NCI-H82 treated with DMSO at 0.1 percent for 48 hours (cell line): ENCODE data around the gene ITPR1.

Experiments
- DNase-seq: peaks from one replicate; lab custom pipeline; 2025; ENCODE audit not compliant: unreplicated experiment; lab: John Stamatoyannopoulos, UW

Gene ITPR1

DNA sequence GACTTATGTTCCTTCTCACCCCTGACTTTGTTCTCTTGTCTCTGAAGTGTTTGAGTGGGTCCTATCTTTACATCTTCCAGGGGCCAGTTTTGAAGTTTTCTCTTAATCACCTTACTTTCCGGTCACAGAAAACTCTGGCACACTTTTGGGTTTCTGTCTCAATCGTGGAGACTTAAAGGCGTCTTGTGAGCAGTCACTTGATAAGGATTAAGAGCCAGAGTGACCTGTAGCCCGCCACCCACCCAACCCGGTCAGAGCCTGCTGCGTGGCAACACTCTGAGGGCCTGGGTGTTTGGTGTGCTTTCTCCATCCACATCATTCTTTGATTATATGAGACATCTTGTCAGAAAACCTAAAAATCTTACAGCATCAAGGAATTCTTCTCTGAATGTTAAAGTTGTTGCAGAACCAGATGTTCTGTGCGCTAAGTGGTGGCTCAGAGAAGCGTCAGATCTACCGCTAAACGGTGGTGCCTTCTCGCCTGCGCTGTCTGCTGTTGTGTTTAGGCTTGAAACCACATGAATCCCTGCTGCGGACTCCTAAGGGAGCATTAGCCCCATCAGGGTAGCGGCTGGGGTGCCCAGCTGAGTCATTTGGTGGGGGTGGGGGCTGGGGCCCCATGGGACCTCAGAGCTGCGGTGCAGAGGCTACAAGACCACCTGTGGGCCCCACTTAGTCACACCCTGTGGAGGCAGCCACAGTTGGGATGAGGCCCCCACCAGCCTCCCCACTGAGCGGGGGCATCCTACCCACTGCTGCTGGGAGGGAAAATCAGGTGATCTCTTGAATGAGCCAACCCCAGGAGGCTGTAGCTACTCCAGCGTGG is 327.4 kb downstream of the ITPR1 start:
- no peak for DNase-seq

DNA sequence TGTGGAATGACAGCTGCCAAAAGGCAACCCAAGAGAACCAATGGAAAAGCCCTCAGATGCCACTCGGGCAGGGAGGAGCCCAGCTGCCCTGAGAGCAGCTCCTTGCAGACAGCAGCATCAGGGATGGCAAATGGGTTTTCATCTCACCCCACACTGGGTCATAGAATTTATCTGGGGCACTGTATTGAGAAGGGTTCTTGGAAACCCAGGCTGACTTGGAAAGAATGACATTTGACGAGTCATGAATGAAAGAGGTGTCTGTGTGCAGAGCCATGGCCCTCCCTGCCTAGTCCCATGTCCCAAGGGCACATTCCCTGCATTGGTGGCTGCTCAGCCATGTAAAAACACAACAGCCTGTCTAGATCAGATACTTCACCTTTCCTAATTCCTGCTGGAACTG is 328.2 kb downstream of the ITPR1 start:
- no peak for DNase-seq

DNA sequence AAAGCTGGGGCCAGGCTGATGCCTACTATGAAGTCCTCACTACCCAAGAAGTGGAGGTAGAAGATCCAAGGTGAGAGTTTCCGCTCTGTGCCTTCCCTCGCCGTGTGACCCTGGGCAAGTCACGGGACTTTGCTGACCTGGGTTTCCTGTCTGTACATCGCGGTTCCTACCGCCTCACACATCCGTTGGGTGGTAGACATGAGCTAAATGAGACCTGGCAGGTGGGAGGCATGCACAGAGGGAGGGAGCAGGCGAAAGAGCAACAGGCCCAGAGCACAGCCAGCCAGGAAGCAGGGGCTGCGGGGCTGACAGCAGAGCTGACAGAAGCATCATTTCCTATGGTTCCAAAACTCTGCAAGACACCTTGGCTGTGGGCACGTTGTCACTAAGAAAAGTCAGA is 328.8 kb downstream of the ITPR1 start:
- DNase-seq, result no peak

DNA sequence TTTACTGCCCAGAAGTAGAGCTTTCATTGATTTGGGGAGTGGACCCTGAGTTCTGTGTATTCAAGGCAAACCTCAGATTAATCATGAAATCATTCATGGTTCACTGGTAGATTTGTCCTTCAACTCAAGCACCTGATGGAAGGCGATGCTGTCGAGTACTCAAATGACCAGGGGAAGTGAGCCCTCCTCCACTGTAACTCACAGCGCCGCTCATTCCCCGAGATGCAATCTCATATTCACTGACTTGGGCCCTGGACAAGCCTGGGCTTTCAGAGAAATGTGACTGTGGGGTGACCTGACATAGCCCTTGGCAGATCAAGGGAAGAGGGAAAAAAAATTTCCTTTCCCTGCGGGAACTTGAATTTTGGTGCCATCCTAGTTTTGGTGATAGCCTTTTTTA is 329.4 kb downstream of the ITPR1 start:
- no peak for DNase-seq

DNA sequence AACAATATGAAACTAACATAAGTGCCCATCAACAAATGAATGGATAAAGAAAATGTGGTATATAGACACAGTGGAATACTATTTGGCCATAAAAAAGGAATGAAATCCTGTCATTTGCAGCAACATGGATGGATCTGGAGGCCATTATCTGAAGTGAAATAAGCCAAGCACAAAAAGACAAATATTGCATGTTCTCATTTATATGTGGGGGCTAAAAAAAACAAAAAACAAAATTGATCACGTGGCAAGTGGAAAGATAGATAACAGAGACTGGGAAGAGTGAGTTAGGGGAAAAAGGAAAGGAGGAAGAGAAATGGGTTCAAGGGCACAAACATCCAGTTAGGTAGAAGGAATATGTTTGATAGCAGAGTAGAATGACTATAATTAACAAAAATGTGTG is 330.2 kb downstream of the ITPR1 start:
- DNase-seq, result no peak

DNA sequence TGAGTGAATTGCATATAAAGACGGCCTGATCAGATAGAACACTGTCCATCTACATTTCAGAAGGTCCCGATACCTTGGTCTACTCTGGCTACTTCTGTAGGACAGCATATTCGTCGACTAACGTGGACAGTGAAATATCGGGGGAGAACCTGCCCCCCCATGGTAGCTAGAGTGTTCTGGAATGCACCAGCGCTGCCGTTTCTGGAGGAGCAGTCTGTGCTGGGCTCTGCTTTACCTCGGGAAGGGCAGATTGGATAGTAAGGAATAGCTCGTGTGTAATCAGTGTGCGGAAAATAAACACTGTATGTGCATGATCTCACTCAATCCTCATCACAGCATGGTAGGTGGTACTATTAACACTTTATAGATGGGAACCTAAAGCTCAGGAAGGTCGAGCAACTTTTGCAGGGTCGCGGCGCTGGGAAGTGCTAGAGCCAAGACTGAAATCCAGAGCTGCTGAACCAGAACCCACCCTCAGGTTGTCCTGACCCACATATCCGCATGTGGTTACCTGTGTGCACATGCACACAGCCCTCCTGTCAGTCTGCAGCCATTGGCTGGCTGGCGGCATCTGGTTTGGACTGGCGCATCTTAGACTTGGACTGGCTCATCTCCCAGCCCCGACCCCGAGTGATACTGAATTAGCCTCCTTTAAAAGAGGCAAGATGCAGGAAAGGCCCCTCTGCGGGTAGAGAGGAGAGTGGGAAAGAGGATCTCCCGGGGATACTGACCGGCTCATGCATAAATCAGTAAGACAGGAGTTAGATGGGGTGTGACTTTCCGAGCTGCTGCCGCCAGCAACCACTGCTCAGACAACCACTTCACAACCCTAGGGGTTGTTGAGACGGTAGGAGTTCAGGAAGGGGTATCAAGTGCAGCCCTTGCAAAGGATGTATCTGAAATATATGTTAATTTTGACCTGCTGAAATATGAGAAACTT is 331.1 kb downstream of the ITPR1 start:
- no peak for DNase-seq

DNA sequence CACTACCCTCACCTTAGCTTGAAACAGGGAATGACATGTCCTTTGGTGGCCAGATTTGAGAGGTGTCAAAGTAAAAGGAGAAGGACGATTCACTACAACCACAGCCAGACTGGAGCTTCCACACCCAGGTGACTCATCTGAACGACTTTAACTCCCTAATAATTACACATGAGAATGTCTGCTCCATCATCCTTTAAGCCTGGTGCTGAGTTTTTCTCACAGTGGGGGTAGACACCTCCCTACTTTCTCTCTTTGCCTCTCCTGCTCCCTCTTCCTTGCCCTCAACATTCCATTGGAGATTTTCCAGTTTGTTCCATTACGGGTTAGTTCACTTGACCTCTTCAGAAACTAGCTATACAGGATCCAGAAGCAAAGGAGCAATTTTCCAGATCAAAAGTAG is 331.8 kb downstream of the ITPR1 start:
- DNase-seq, result no peak

DNA sequence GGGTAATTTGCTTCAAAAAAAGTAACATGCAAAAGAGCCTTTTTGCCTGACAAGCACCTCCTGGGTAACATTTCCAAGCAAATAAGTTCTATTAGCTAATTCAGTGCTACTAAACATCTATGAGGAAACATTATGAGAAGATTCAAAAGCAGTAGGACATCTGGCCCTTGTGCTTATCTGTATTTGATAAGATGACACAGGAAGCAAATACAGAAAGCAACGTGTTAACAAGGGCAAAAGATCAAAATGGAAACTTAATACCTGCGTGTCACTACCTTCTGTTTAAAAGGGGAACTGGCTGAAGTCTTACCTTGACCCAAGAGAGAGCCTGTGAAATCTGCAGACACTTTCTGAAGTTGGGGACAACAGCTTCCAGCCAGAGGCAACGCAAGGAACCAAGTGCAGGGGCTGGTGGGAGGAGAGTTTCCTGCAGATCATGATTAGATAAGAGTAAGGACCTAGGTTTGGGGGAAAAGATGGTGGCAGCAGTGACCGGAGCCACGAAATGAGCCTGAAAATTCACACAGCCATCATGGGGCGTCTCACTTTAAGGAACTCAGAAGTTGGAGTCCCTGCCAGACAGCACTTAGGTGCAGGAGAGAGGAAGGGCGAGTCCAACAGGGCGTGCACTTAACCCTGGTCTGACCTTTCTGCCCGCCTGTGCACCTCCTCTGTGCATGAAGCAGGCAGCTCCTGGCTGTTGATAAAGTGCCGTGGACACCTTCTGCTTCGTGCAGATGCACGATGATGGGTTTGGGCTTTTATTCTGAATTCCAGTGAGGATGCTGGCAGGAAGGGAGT is 332.5 kb downstream of the ITPR1 start:
- no peak for DNase-seq

DNA sequence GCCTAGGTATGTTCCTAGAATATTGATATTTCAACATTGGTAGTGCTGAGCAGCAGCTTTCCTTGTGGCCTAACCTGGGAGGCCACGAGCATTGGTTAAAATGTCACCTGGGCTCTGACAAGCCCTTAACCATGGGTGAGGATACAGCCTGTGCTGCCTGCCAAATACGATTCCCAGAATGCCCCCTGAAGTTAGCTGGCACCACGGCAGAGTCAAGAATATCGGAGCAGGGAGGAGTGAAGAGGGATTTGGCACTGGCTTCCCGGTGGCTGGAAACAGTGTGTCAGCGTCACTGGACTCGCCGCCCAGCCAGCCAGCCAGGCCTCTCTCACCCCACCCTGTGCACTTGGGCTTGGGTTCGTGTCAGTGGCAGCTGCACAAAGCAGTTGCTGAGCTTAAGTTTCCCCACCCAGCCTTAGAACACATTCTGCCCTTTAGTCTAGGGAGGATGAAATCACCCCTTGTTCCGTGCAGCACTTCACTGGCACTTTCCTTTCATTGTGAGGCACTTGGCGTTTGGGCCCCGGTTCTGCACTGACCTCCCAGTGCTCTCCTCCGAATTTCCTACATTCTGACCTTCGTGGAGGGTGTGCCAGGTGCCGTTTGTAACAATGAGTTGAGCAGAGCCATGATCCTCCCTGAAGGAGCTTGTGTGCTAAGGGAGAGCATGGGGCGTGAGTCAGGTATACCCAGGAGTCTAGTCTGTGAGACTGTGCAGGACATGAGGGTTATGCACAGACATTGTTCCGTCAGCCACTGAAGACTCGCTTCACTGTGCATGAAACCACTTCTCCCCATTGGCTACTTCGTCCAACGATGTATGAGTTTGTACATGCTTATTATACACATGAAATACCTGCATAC is 333.3 kb downstream of the ITPR1 start:
- DNase-seq, result no peak

DNA sequence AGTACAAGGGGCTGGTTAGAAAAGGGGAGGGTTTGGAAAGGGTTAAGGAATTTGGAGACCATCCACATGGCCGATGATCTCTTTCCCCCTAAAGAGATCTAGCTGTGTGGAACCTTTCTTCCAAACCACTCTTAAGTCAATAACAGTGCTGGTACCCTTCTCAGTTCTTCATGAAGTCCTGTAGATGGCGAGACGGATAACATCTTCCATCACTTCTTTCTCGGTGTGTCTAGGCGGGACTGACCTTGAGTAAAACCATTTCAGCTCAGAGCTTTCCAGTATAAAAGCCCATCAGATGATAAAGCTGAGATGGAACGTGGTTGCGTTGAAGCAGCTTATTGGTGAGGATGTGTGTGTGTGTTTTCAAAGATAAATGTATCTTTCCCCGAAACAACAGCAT is 334.6 kb downstream of the ITPR1 start:
- no peak for DNase-seq

DNA sequence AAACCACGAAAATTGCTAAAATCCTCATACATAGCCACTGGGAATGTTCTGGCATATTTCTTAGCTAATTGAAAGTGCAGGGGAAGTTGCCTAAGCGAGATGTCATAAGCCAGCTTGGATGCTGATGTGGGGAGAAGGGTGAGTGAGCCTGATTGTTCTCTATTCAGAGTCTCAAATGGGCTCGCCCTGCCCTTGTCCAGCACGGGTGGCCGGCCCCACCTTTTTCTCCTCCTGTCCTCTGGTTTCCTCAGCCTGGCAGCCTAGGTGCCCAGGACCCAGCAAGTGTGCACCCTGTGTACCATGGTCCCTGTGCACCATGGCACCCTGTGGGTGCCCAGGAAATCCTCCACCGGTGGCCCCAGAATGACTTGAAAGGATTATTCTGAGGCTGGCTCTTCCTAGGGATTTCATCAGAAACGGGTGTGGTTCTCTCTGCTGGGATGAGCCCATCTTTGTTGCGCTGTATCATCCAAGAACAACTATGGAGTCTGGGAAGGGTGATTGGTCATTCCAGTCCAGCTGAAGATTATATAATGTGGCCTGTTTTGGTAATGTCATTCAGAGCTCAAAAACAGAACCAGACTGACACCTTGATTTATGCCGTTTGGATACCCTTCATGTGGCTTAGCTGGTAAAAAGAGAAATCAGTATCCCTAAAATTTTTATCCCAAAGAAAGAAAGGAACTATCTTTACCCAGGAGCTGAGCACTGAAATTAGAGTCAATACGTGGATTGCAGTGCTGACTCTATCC is 335.3 kb downstream of the ITPR1 start:
- no peak for DNase-seq

DNA sequence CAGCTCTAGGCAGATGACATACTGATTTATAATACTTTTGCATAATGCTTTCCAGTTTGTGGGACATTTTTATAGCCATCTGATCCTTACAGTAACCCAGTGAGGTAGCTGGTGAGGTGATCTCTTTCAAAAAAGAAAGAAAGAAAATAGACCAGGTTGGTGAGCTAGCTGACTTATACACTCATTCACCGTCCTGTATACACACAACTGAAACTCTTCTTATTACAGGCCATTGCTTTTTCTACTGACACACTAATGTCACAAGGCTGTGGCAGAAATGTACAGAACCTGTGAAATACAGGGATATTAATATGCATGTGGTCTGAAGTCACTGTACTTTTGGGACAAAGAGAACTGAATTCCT is 335.9 kb downstream of the ITPR1 start:
- DNase-seq, result no peak

DNA sequence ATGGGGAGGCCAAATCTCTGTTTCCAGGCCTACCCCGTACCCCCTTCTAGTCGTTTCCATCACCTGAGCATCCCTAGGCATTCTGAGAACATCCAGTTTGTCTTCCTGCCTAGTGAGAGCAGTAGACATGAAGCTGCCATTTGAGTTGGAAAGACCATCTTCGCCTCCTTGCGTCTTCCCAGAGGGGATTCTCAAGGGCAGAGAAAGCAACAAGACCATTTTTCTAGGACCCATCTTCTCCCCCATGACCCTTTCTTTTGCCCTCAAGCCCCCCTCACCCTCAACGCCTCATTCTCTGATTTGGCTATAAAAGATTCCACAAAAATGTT is 337.4 kb downstream of the ITPR1 start:
- DNase-seq, result no peak

DNA sequence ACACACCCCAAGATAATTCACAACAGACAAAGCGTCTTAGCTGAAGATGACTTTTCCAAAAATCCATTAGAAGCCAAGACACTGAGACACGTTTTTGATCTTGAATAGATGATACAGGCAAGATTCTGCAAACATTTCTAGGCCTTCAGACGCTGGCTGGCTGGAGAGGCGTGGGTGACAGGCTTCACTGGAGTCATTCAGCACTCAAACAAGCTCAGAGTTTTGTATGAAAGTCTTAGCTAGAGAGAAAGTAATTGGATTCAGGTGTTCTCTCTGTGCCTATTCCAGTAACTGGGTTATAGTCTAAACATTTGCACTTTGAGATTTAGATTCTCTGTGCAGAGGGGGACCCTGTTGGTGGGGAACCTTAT is 338.4 kb downstream of the ITPR1 start:
- no peak for DNase-seq

DNA sequence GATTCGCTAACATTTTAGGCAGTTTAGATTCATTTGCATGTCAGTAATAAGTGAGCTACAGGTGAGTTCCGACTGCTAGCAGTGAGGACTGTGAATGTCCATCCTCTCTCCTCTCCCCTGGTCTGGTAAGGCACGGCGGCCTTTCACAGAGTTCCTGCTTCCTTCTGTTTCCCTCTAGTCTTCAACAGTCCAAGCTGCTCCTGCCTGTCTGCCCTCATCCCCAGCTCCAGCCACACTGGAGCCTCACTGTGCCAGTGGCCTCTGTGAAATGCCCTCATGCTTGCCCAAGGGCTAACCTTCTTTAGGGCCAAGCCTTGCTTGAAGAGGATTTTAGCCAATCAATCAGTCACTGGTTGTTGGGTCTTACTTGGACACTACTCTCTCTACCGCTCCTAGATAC is 340.3 kb downstream of the ITPR1 start:
- DNase-seq, result no peak

DNA sequence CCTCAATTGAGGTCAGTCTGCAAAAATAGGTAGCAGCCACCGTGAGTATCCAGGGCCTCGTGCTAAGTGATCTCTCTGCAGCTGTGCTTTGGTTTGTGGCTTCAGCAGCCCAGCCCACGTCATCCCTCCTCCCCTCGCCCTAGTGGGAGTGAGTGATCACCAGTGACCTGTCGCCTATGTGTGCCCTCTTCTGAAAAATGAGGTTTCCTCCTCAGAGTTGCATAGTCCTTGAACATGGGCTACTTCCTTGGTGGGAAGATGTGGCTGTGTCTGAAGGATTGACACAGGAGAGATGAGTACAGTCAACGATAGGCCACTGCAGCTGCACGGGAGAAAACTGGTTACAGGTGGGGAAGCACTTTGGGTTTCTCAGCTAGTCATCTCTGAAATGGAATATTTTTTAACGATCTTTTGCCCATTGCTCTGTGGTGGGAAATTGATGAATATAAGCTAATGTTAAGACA is 341.3 kb downstream of the ITPR1 start:
- no peak for DNase-seq

DNA sequence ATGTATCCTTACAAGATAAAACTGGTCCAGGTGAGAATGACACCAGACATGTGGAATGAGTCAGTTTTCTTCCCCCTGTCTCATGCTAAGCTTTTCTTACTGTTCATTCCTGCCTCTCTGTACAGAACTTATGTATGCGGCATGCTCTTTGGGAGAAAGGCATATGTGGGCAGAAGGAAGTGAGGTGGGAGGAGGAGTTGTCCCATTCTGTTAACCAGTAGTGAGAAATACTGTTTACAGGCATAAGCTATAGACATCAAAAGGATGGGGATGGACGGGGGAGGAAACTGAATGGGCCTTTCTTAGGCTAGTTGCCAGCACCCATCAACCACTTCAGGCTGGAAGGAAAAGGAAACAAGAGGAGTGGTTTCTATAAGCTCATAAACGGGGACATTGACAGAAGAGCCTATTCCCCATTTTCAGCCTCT is 342.5 kb downstream of the ITPR1 start:
- DNase-seq, result no peak

DNA sequence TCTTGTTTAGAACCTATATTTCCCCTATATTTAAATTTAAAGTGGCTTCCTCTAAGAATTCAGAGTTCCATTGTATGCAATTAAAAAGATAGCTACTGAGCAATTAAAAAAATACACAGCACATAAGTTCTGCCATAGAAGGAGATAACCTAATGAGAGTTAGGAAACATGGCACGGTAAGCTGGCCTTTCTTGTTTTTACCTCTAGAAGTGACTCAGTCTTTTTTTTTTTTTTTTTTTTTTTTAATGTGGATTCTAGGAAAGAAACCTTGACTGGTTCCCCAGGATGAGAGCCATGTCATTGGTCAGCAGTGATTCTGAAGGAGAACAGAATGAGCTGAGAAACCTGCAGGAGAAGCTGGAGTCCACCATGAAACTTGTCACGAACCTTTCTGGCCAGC is 343.4 kb downstream of the ITPR1 start:
- no peak for DNase-seq

DNA sequence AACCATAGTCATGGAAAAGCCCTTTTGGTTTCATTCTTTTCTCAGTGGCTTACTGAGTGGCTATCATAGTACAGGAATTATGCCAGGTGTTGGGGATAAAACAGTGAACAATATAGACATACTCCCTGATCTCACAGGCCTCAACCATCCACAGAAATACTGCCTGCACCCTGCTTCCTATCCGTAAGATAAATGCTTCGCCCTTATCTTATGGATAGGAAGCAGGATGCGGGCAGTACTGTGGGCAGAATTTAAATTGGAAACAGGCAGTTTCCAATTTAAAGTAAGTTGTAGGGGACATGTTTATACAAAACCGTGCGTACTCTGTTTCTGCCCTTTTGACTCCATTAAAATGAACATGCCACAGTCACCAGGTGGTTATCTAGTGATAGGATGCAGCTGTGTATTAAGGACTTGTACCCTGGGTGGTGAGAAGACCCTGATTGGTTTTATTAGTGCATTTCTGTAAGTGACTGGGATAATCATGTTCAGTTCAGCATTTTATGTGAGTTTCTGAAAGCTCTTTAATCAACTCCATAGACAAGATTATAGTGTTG is 344.3 kb downstream of the ITPR1 start:
- no peak for DNase-seq

DNA sequence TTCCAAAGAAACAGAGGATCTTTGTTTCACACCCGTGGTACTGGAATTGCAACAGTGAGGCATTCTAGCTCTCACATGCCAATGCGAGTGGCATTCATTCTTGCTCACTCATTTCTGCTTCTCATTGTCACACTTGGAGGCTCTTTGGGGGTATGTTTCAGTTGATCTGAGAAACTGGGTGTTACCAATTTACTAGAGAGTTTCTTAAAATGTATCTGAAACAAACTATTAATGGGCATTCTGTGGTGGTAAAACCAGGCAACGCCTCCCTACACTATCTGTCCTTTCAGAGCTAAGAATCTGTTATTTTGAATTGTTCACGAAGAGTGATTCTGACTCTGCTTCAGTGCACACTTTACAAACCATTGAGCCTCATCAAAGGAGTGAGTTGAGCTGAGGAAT is 345.5 kb downstream of the ITPR1 start:
- no peak for DNase-seq
